Urinary bladder (tissue), 4 donors: ENCODE measurements around the gene ZGLP1. TPM values are rescaled to one million over a fixed set of nuclear protein-coding genes. Genes with fewer than 3 reads are reported as not detected.

Experiments used
- DNase-seq: peaks from one replicate; pipeline ENCODE4 v3.0.0-alpha.2; 2015; ENCODE audit errors: extremely low spot score
- H3K27ac ChIP-seq: one replicate; pipeline ENCODE4 v1.5.1; 2013; ENCODE audit warnings: low read depth, mild to moderate bottlenecking, moderate library complexity
- H3K36me3 ChIP-seq: one replicate; pipeline ENCODE4 v1.6.1; 2013; ENCODE audit warnings: mild to moderate bottlenecking, moderate library complexity; ENCODE audit not compliant: insufficient read depth
- H3K4me1 ChIP-seq: one replicate; pipeline ENCODE4 v1.6.1; 2013; ENCODE audit warnings: mild to moderate bottlenecking, moderate library complexity; ENCODE audit not compliant: insufficient read depth
- H3K4me3 ChIP-seq: one replicate; pipeline ENCODE4 v1.5.1; 2013; ENCODE audit warnings: low read depth, low read length
- WGBS: extraction: QIAGEN DNeasy Blood & Tissue Kit; methylation state at CpG from one replicate; pipeline ENCODE4 v1.1.7; 2013; 5-methylcytosine and 5-hydroxymethylcytosine counted together
- polyA plus RNA-seq: library from polyadenylated mRNA; stranded (reverse); fragments of 200-250 nt; gene quantifications from one replicate; pipeline ENCODE4 v1.2.3, GENCODE V29; 2013
- total RNA-seq: library from RNA; depleted of rRNA; stranded (reverse); fragments of >200 nt; gene quantifications from one replicate; pipeline ENCODE4 v1.2.3, GENCODE V29; 2014
- donor health status: healthy with polysubstance abuse.
- donor health status: healthy.

Gene ZGLP1
- total and polyA plus RNA-seq, 2 donors, result 1.1 to 3.4 TPM

DNA sequence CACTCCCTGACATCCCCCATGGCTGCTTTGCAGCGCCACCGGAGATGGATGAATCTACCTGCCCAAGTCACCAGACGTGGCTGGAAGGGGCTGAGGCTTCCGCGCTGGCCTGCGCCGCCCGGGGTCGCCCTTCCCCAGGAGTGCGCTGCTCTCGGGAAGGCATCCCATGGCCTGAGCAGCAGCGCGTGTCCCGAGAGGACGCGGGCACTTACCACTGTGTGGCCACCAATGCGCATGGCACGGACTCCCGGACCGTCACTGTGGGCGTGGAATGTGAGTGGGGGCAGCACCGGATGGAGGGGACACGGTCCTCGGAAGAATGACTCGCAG is 15.3 kb downstream of the ZGLP1 start:
- no peak overlapping the region for H3K27ac ChIP-seq
- no peak for DNase-seq
- WGBS, result 12% methylated on average over 25 of the region's 25 CpGs
- no peak overlapping the region for H3K4me3 ChIP-seq
- no peaks in the 10 kb centered on the region for H3K36me3 ChIP-seq
- peaks cover 3% of the 10 kb centered on the region for H3K4me1 ChIP-seq

DNA sequence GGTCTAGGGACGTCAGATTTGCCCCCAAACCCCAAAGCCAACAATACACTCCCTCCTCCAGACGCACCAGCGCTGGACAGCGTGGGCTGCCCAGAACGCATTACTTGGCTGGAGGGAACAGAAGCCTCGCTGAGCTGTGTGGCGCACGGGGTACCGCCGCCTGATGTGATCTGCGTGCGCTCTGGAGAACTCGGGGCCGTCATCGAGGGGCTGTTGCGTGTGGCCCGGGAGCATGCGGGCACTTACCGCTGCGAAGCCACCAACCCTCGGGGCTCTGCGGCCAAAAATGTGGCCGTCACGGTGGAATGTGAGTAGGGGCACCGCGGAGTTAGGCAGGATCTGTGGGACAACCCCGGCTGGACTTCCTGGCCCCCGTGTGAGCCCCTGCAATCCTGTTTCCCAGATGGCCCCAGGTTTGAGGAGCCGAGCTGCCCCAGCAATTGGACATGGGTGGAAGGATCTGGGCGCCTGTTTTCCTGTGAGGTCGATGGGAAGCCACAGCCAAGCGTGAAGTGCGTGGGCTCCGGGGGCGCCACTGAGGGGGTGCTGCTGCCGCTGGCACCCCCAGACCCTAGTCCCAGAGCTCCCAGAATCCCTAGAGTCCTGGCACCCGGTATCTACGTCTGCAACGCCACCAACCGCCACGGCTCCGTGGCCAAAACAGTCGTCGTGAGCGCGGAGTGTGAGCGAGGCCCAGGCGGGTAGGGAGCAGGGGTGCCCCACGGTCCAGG is 15.8 kb downstream of the ZGLP1 start:
- H3K4me3 ChIP-seq, result no peak overlapping the region
- no peak for DNase-seq
- WGBS, result 17% methylated on average over 49 of the region's 49 CpGs
- no peak overlapping the region for H3K27ac ChIP-seq
- H3K36me3 ChIP-seq, result no peaks in the 10 kb centered on the region
- H3K4me1 ChIP-seq, result peaks cover 4% of the 10 kb centered on the region

DNA sequence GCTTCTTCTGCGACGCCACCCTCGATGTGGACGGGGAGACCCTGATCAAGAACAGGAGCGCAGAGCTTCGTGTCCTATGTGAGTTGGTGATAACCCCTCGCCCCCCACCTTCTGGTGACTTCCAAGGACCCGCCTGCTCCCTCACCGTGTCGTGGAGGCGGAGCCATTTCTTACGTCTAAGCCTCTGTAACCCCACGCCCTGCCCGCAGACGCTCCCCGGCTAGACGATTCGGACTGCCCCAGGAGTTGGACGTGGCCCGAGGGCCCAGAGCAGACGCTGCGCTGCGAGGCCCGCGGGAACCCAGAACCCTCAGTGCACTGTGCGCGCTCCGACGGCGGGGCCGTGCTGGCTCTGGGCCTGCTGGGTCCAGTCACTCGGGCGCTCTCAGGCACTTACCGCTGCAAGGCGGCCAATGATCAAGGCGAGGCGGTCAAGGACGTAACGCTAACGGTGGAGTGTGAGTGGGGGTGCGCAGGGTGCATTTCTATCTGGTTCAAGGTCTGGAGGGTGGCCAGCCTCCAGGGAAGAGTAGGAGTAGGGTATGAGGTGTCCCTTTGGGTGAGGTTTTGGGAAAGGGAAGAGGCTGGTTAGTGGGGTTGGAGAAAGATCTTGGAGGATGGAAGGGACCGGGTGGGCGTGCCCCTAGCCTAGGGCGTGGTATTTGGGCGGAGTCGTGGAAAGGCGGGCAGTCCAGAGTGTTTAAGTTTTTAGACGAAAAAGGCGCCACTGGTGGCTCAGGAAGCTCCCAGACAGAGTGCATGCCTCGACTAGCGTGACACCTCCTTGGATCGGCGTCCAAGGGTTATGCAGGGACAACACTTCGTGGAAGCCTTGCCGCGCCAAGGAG is 16.6 kb downstream of the ZGLP1 start:
- 15% methylated on average over 56 of the region's 56 CpGs for WGBS
- H3K4me1 ChIP-seq, result peaks cover 4% of the 10 kb centered on the region
- no peak overlapping the region for H3K27ac ChIP-seq
- H3K4me3 ChIP-seq, result no peak overlapping the region
- DNase-seq, result no peak
- no peaks in the 10 kb centered on the region for H3K36me3 ChIP-seq

DNA sequence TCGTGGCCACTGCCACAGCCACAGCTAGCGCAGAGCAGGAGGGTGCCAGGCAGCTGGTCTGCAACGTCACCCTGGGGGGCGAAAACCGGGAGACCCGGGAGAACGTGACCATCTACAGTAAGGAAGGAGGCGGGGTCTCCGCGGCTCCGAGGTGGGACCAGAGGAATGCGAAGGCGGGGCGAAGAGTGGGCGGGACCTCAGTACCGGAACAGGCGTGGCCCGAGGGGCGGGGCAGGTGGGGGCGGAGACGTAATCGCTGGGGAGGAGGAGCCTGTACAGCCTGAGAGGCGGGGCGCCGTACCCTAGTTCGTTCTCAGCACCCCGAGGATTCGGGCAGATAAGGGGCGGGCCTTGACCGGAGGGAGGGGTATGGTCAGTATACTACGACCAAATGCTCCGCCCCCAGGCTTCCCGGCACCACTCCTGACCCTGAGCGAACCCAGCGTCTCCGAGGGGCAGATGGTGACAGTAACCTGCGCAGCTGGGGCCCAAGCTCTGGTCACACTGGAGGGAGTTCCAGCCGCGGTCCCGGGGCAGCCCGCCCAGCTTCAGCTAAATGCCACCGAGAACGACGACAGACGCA is 17.3 kb downstream of the ZGLP1 start:
- DNase-seq, result no peak
- H3K36me3 ChIP-seq, result no peaks in the 10 kb centered on the region
- H3K4me1 ChIP-seq, result peaks cover 4% of the 10 kb centered on the region
- no peak overlapping the region for H3K27ac ChIP-seq
- 1% methylated on average over 45 of the region's 45 CpGs for WGBS
- H3K4me3 ChIP-seq, result peak overlapping the region; percentile 11

DNA sequence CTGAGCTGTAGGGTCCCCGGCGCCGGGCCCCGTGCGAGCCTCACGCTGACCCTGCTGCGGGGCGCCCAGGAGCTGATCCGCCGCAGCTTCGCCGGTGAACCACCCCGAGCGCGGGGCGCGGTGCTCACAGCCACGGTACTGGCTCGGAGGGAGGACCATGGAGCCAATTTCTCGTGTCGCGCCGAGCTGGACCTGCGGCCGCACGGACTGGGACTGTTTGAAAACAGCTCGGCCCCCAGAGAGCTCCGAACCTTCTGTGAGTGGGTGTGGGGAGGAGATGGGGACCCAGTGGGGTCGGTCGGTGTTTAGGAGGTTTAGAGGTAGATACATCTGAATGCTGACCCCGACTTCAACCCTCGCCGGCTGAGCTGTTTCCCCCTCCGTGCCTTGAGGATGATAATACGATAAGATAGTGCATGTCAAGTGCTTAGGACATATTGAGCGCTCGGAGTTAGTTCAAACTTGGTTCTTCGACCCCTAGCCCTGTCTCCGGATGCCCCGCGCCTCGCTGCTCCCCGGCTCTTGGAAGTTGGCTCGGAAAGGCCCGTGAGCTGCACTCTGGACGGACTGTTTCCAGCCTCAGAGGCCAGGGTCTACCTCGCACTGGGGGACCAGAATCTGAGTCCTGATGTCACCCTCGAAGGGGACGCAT is 17.9 kb downstream of the ZGLP1 start:
- H3K36me3 ChIP-seq, result no peaks in the 10 kb centered on the region
- no peak overlapping the region for H3K27ac ChIP-seq
- peak overlapping the region; percentile 30 for H3K4me3 ChIP-seq
- 2% methylated on average over 49 of the region's 49 CpGs for WGBS
- no peak for DNase-seq
- peaks cover 4% of the 10 kb centered on the region for H3K4me1 ChIP-seq

DNA sequence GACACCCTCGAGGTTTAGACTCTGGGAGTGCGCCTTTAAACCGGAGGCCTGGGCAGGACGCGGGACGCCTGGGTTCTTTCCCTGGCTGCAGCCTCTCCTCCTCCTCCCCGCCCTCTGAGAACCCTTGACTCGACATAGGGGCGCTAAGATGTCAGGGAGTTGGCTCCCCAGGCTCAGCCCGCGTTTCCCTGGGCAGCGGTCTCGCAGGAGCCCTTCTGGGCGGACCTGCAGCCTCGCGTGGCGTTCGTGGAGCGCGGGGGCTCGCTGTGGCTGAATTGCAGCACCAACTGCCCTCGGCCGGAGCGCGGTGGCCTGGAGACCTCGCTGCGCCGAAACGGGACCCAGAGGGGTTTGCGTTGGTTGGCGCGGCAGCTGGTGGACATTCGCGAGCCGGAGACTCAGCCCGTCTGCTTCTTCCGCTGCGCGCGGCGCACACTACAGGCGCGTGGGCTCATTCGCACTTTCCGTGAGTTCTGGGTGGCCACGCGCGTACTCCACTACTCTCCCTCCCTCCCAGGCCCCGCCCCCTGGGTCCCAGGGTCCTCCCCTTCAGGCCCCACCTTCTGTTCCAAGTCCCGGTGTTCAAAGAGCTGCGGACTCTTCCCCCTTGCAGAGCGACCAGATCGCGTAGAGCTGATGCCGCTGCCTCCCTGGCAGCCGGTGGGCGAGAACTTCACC is 18.6 kb downstream of the ZGLP1 start:
- H3K27ac ChIP-seq, result no peak overlapping the region
- DNase-seq, result no peak
- no peaks in the 10 kb centered on the region for H3K36me3 ChIP-seq
- WGBS, result under 1% methylated on average over 57 of the region's 57 CpGs
- H3K4me3 ChIP-seq, result peak overlapping the region; percentile 30
- H3K4me1 ChIP-seq, result peaks cover 4% of the 10 kb centered on the region

DNA sequence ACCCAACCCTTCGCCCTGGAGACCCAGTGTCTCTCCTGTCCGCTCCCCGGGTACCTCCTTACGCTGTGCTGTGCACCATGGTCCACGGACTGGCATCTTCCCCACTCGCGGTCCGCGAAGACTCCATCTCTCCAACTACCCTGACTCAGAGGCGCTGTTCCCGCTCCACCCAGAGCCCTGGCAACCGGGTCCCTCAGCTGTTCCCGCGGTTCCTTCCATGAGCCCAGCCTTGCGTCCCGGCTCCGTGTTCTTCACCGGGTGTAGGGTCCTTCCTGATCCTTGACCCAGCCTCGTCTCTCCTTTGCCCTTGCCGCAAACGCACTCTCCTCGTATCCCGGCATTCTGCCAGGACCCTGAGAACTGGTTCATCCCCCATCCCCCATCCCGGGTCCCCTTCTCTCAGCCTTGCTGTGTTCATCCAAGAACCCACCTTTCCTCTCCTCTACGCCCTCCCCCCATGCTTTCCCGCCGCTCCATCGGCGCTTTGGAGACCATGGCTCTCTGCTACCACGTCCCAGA is 19.2 kb downstream of the ZGLP1 start:
- peaks cover 4% of the 10 kb centered on the region for H3K4me1 ChIP-seq

DNA sequence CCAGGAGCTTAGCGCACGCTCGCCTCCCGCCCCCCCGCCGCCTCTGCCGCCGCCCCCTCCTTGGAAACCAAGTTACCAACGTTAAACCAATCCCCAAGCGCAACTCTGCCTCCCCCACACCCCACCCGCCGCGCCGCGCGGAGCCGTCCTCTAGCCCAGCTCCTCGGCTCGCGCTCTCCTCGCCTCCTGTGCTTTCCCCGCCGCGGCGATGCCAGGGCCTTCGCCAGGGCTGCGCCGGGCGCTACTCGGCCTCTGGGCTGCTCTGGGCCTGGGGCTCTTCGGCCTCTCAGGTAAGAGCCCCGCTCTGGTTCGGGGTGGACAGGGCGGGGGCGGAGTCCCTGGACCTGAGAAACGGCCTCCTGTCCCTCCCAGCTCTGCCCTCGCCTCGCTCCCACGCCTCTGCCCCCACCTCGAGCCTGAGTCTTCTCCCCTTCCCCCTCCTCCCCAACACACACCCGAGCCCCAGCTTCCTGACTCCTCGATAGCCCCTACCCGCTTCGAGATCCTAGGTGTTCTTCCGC is 19.7 kb downstream of the ZGLP1 start, which contains the start of gene ICAM5:
Gene ICAM5 (plus strand): TSS at position 117 of the 521 bp plus-strand sequence. CDS start 92 bp downstream, at position 209.
- Histone ChIP-seq H3K36me3 (no peaks in the 10 kb centered on the region), H3K27ac (no peak within 1 kb of the TSS), H3K4me1 (peaks cover 4% of the 10 kb centered on the region), H3K4me3 (peak within 1 kb of the TSS; percentile 30)
- DNase-seq, result no peak
- 1% methylated on average over 45 of the region's 45 CpGs for WGBS

More for the DNA sequence above, 19.2 kb downstream of the ZGLP1 start:
- peak overlapping the region; percentile 29 for H3K4me3 ChIP-seq
- H3K27ac ChIP-seq, result no peak overlapping the region
- H3K36me3 ChIP-seq, result no peaks in the 10 kb centered on the region
- WGBS, result 2% methylated on average over 30 of the region's 30 CpGs
- DNase-seq, result no peak

DNA sequence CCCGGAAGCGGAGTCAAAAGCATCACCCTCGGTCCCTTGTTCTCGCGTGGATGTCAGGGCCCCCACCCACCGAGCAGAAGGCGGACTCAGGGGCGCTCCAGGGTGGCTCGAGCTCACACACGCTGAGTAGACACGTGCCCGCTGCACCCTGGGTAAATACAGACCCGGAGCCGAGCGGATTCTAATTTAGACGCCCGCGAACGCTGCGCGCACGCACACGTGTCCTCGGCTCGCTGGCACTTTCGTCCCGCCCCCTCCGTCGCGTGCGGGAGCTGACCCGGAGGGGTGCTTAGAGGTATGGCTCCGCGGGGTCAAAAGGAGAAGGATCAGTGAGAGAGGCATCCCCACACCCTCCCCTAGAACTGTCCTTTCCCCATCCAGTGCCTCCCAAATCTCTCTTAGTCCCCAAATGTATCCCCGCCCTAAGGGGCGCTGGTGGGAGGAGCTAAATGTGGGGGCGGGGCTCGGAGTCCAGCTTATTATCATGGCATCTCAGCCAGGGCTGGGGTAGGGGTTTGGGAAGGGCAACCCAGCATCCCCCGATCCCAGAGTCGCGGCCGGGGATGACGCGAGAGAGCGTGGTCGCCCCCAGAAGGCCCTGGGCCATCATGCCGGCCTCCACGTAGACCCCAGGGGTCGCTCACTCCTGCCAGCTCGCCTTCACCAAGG is 20.3 kb downstream of the ZGLP1 start:
- H3K27ac ChIP-seq, result no peak overlapping the region
- peak overlapping the region; percentile 29 for H3K4me3 ChIP-seq
- under 1% methylated on average over 50 of the region's 50 CpGs for WGBS
- no peaks in the 10 kb centered on the region for H3K36me3 ChIP-seq
- DNase-seq, result no peak
- peaks cover 4% of the 10 kb centered on the region for H3K4me1 ChIP-seq

DNA sequence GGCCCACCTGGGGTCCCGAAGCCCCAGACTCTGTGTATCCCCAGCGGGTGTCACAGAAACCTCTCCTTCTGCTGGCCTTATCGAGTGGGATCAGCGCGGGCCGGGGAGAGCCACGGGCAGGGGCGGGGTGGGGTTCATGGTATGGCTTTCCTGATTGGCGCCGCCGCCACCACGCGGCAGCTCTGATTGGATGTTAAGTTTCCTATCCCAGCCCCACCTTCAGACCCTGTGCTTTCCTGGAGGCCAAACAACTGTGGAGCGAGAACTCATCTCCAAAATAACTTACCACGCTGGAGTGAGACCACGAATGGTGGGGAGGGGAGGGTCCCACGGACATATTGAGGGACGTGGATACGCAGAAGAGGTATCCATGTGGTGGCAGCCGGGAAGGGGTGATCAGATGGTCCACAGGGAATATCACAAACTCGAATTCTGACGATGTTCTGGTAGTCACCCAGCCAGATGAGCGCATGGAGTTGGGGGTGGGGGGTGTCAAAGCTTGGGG is 20.9 kb downstream of the ZGLP1 start:
- Histone ChIP-seq H3K36me3 (no peaks in the 10 kb centered on the region), H3K4me1 (peaks cover 4% of the 10 kb centered on the region), H3K4me3 (no peak overlapping the region), H3K27ac (no peak overlapping the region)
- no peak for DNase-seq
- WGBS, result 3% methylated on average over 23 of the region's 23 CpGs

DNA sequence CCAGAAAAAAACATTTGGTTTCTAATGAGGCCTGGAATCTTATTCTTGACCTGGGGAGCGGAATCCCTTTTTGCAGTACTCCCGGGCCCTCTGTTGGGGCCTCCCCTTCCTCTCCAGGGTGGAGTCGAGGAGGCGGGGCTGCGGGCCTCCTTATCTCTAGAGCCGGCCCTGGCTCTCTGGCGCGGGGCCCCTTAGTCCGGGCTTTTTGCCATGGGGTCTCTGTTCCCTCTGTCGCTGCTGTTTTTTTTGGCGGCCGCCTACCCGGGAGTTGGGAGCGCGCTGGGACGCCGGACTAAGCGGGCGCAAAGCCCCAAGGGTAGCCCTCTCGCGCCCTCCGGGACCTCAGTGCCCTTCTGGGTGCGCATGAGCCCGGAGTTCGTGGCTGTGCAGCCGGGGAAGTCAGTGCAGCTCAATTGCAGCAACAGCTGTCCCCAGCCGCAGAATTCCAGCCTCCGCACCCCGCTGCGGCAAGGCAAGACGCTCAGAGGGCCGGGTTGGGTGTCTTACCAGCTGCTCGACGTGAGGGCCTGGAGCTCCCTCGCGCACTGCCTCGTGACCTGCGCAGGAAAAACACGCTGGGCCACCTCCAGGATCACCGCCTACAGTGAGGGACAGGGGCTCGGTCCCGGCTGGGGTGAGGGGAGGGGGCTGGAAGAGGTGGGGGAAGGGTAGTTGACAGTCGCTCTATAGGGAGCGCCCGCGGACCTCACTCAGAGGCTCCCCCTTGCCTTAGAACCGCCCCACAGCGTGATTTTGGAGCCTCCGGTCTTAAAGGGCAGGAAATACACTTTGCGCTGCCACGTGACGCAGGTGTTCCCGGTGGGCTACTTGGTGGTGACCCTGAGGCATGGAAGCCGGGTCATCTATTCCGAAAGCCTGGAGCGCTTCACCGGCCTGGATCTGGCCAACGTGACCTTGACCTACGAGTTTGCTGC is 22.5 kb downstream of the ZGLP1 start, which contains the start of gene ICAM4:
Gene ICAM4 (plus strand): TSS at position 153 of the 935 bp plus-strand sequence. CDS start 58 bp downstream, at position 211.
- 5% methylated on average over 59 of the region's 59 CpGs for WGBS
- no peak within 1 kb of the TSS for H3K4me3 ChIP-seq
- H3K36me3 ChIP-seq, result no peaks in the 10 kb centered on the region
- no peak within 1 kb of the TSS for H3K27ac ChIP-seq
- peaks cover 4% of the 10 kb centered on the region for H3K4me1 ChIP-seq
- DNase-seq, result no peak
